ENCODE data around the gene C1GALT1. TPM values are rescaled to one million over a fixed set of nuclear protein-coding genes. Genes with fewer than 3 reads are reported as not detected.
"Not testable (repeated sequence)": the region's sequence is repeated elsewhere in the genome, so short reads cannot be mapped to it uniquely, and the experiment has no call there.

C1GALT1 gene
- total RNA-seq, 1 donor from 2014 or later: 29.0 TPM

GRCh38 chr7:7236041-7236440, 53.7 kb downstream of the C1GALT1 start:
- intact Hi-C loops (cut with DNase I): no loop called here
- Histone ChIP-seq H3K4me3 (no peak overlapping the region), H3K27me3 (no peaks in the 10 kb centered on the region), H3K9me3 (peaks cover 4% of the 10 kb centered on the region), H3K36me3 (no peaks in the 10 kb centered on the region), H3K4me1 (no peaks in the 10 kb centered on the region), H3K27ac (no peak overlapping the region)
- DNase-seq (ENCODE audit: extremely low spot score in 2 of 2): no peak
- TF ChIP-seq POLR2A (IDR thresholded peaks at IDR 0.05) (no peak), POLR2AphosphoS5 (IDR thresholded peaks at IDR 0.05; ENCODE audit: insufficient read depth in 1 of 2, low read depth in 1 of 2) (no peak), CTCF (IDR thresholded peaks at IDR 0.05) (no peak)

- Histone ChIP-seq H3K4me1 (no peaks in the 10 kb centered on the region), H3K9me3 (no peaks in the 10 kb centered on the region), H3K27me3 (no peaks in the 10 kb centered on the region), H3K4me3 (no peak overlapping the region), H3K36me3 (no peaks in the 10 kb centered on the region), H3K27ac (no peak overlapping the region)
- intact Hi-C loops (cut with DNase I): no loop called here
- DNase-seq (ENCODE audit: extremely low spot score in 2 of 2): no peak
- no peak for TF ChIP-seq CTCF (IDR thresholded peaks at IDR 0.05)
- TF ChIP-seq POLR2A (IDR thresholded peaks at IDR 0.05): no peak
- TF ChIP-seq POLR2AphosphoS5 (IDR thresholded peaks at IDR 0.05; ENCODE audit: insufficient read depth in 1 of 2, low read depth in 1 of 2): no peak
Observed at GRCh38 chr7:7237201-7237977, 55.0 kb downstream of the C1GALT1 start.

DNA sequence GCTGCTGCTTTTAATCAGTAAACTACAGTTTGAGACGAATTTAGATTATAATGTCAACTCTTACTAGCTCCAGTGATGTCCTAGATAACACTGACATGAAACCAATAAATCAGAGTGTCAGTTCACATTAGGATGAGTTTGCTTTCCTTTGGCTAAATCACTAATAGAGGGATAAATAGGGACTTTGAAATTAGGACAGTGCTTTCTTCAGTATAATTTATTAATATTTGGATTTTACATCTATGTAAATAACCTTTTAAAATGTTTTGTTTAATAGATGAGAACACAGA, 55.6 kb downstream of the C1GALT1 start:
- intact Hi-C loops (cut with DNase I): no loop called here
- TF ChIP-seq CTCF (IDR thresholded peaks at IDR 0.05): no peak
- no peak for TF ChIP-seq POLR2A (IDR thresholded peaks at IDR 0.05)
- H3K9me3 ChIP-seq: no peaks in the 10 kb centered on the region
- no peaks in the 10 kb centered on the region for H3K36me3 ChIP-seq
- no peak overlapping the region for H3K27ac ChIP-seq
- H3K27me3 ChIP-seq: no peaks in the 10 kb centered on the region
- H3K4me3 ChIP-seq: no peak overlapping the region
- DNase-seq (ENCODE audit: extremely low spot score in 2 of 2): no peak
- no peaks in the 10 kb centered on the region for H3K4me1 ChIP-seq

DNA sequence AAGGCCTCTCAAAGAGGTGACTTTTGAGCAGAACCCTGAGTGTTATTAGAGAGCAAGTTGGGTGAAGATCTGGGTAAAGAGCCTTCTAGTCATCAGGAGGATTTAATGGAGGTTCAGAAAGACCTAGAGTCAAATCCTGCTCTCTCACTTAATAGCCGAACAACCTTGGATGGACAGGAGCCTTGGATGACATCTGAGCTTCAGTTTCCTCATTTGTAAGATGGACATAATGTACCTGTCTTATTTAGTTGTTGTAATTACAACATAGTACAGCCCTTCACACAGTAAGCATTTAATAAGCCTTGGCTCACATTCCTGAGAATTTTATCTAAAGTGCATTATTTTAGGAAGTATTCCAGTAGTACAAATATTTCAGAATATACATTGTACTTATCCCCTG, 57.0 kb downstream of the C1GALT1 start:
- no peak overlapping the region for H3K27ac ChIP-seq
- intact Hi-C loops (cut with DNase I): no loop called here
- H3K27me3 ChIP-seq: no peaks in the 10 kb centered on the region
- TF ChIP-seq POLR2AphosphoS5 (IDR thresholded peaks at IDR 0.05; ENCODE audit: insufficient read depth in 1 of 2, low read depth in 1 of 2): no peak
- TF ChIP-seq POLR2A (IDR thresholded peaks at IDR 0.05): no peak
- TF ChIP-seq CTCF (IDR thresholded peaks at IDR 0.05): no peak
- no peak for DNase-seq (ENCODE audit: extremely low spot score in 2 of 2)
- H3K36me3 ChIP-seq: no peaks in the 10 kb centered on the region
- H3K9me3 ChIP-seq: no peaks in the 10 kb centered on the region
- H3K4me1 ChIP-seq: no peaks in the 10 kb centered on the region
- H3K4me3 ChIP-seq: no peak overlapping the region

DNA sequence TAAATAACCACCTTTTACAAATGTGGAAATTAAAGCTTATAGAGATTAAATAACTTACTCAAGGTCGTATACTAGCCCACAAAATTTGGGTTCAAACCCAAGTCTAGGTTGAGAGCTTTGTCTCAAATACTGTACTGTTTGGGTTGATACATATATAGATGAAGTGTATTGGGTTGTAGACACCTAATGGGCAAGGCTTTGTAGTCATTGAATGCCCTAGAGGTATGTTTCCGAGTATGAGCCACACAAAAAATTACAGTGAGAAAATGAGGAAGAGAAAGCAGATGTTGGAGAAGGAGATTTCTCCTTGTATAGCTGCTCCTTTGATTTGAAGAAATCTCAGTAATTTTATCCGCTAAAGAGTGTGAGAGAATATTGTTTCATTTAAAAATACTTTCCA, 60.6 kb downstream of the C1GALT1 start:
- no peaks in the 10 kb centered on the region for H3K36me3 ChIP-seq
- intact Hi-C loops (cut with DNase I): no loop called here
- no peak for TF ChIP-seq POLR2A (IDR thresholded peaks at IDR 0.05)
- no peak for TF ChIP-seq CTCF (IDR thresholded peaks at IDR 0.05)
- no peak for TF ChIP-seq POLR2AphosphoS5 (IDR thresholded peaks at IDR 0.05; ENCODE audit: insufficient read depth in 1 of 2, low read depth in 1 of 2)

GRCh38 chr7:7245233-7245632, 62.9 kb downstream of the C1GALT1 start:
- H3K36me3 ChIP-seq; H3K9me3 ChIP-seq; intact Hi-C loops (cut with DNase I); H3K27me3 ChIP-seq; DNase-seq (ENCODE audit: extremely low spot score in 2 of 2); H3K27ac ChIP-seq; H3K4me3 ChIP-seq; H3K4me1 ChIP-seq: not testable (repeated sequence)

More for the DNA sequence above, 60.6 kb downstream of the C1GALT1 start:
- Histone ChIP-seq H3K4me3 (no peak overlapping the region), H3K27me3 (no peaks in the 10 kb centered on the region), H3K27ac (no peak overlapping the region), H3K9me3 (no peaks in the 10 kb centered on the region), H3K4me1 (no peaks in the 10 kb centered on the region)
- no peak for DNase-seq (ENCODE audit: extremely low spot score in 2 of 2)

Data from vagina (tissue), 2 donors.